ENCODE results near the gene NUDT2. TPM values are rescaled to one million over a fixed set of nuclear protein-coding genes. Genes with fewer than 3 reads are reported as not detected.
"Not testable (repeated sequence)": the region's sequence is repeated elsewhere in the genome, so short reads cannot be mapped to it uniquely, and the experiment has no call there.

NUDT2 gene
- total RNA-seq, 2 donors from 2014 or later, result 20.6 to 29.4 TPM

DNA sequence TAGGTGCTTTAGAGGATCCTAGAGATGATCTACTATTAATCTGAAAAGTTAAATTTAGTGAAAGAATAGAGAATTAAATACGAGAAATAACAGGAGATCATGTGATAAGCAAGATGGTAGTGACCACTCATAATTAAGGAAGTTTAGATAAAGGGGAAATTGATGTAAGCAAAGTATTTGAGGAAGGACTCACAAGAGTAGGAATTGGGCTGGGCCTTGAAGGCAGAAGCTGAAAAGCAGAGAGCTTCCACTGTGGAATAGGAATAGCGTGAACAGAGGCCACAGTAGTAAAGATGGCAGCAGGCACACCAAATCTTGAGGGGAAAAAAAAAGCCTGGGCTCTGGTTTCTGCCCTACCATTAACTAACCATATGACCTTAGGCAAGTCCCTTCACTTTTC, 38.3 kb upstream of the NUDT2 start:
- H3K27me3 Mint-ChIP-seq (ENCODE audit: insufficient read depth), result no peaks in the 10 kb centered on the region
- no peaks in the 10 kb centered on the region for H3K9me3 Mint-ChIP-seq
- H3K36me3 Mint-ChIP-seq (ENCODE audit: low read depth), result peaks cover 14% of the 10 kb centered on the region
- Histone ChIP-seq H3K4me1 (ENCODE audit: control insufficient read depth, insufficient read depth, low read length) (no peaks in the 10 kb centered on the region), H3K4me3 (ENCODE audit: low read length) (no peak overlapping the region), H3K9me3 (ENCODE audit: control insufficient read depth, low read length) (no peaks in the 10 kb centered on the region), H3K27me3 (ENCODE audit: control insufficient read depth, insufficient read depth, low read length, poor library complexity, severe bottlenecking) (no peaks in the 10 kb centered on the region), H3K27ac (ENCODE audit: low read depth, low read length) (no peak overlapping the region), H3K36me3 (ENCODE audit: control insufficient read depth, insufficient read depth, low read length) (no peaks in the 10 kb centered on the region), H3K9ac (ENCODE audit: extremely low read depth, low read length, poor library complexity, severe bottlenecking) (no peak overlapping the region)
- H3K4me1 Mint-ChIP-seq, result no peaks in the 10 kb centered on the region
- no peak overlapping the region for H3K4me3 Mint-ChIP-seq
- WGBS, 2 experiments (ENCODE audit: insufficient coverage in 1 of 2, insufficient read length in 1 of 2), result 80 to 91% methylated on average over 1 to 2 of the region's 2 CpGs
- DNase-seq, result no peak
- TF ChIP-seq, protein P1, sequence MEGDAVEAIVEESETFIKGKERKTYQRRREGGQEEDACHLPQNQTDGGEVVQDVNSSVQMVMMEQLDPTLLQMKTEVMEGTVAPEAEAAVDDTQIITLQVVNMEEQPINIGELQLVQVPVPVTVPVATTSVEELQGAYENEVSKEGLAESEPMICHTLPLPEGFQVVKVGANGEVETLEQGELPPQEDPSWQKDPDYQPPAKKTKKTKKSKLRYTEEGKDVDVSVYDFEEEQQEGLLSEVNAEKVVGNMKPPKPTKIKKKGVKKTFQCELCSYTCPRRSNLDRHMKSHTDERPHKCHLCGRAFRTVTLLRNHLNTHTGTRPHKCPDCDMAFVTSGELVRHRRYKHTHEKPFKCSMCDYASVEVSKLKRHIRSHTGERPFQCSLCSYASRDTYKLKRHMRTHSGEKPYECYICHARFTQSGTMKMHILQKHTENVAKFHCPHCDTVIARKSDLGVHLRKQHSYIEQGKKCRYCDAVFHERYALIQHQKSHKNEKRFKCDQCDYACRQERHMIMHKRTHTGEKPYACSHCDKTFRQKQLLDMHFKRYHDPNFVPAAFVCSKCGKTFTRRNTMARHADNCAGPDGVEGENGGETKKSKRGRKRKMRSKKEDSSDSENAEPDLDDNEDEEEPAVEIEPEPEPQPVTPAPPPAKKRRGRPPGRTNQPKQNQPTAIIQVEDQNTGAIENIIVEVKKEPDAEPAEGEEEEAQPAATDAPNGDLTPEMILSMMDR (conservative IDR thresholded peaks at IDR 0.05), result no peak
- no peak overlapping the region for H3K27ac Mint-ChIP-seq

DNA sequence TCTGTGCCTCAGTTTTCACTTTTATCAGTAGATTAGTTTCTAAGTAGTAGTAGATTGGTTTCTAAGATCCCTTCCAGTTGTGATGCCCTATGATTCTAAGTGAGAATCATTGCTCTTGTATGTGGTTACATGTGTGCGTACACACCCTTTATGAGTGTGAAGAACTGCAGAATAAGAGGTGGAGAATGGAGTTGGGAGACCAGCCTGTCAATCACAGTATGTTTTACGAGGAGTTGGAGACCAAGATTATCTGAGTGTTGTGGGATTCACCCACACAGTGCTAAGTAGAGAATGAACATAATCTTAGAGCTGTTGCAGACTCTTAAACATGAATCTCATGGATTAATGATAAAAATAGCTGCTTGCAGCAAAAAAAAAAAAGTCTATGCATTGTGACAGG, 37.9 kb upstream of the NUDT2 start:
- no peak for DNase-seq
- H3K36me3 ChIP-seq (ENCODE audit: control insufficient read depth, insufficient read depth, low read length), result no peaks in the 10 kb centered on the region
- no peaks in the 10 kb centered on the region for H3K9me3 ChIP-seq (ENCODE audit: control insufficient read depth, low read length)
- no peaks in the 10 kb centered on the region for H3K27me3 ChIP-seq (ENCODE audit: control insufficient read depth, insufficient read depth, low read length, poor library complexity, severe bottlenecking)
- no peaks in the 10 kb centered on the region for H3K27me3 Mint-ChIP-seq (ENCODE audit: insufficient read depth)
- no peak overlapping the region for H3K27ac ChIP-seq (ENCODE audit: low read depth, low read length)
- H3K27ac Mint-ChIP-seq, result no peak overlapping the region
- H3K36me3 Mint-ChIP-seq (ENCODE audit: low read depth), result peaks cover 10% of the 10 kb centered on the region
- no peaks in the 10 kb centered on the region for H3K4me1 ChIP-seq (ENCODE audit: control insufficient read depth, insufficient read depth, low read length)
- no peak overlapping the region for H3K4me3 ChIP-seq (ENCODE audit: low read length)
- 100% methylated on average over 1 to 2 of the region's 2 CpGs for WGBS, 2 experiments (ENCODE audit: insufficient coverage in 1 of 2, insufficient read length in 1 of 2)
- TF ChIP-seq, protein P1 (conservative IDR thresholded peaks at IDR 0.05), result no peak
- H3K9me3 Mint-ChIP-seq, result no peaks in the 10 kb centered on the region
- no peaks in the 10 kb centered on the region for H3K4me1 Mint-ChIP-seq
- no peak overlapping the region for H3K4me3 Mint-ChIP-seq
- H3K9ac ChIP-seq (ENCODE audit: extremely low read depth, low read length, poor library complexity, severe bottlenecking), result no peak overlapping the region

DNA sequence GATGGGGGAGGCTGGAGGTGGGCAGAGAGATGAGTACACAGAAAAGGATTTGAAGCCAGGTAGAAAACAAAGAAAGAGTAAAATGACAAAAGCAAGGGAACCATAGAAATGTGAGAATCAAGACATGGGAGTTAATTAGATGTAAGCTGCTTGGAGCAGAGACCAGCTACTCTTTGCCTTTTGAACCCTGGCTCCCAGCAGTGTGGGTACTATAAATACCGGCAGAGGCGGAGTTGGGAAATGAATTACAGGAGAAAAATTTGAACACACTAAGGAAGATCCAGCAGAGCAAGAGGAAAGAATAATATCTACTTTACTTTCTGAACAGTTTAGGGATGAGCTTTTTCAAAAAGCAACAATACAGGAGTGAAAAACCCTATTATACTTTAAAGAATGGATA, 36.8 kb upstream of the NUDT2 start:
- no peaks in the 10 kb centered on the region for H3K9me3 Mint-ChIP-seq
- Histone ChIP-seq H3K27me3 (ENCODE audit: control insufficient read depth, insufficient read depth, low read length, poor library complexity, severe bottlenecking) (no peaks in the 10 kb centered on the region), H3K36me3 (ENCODE audit: control insufficient read depth, insufficient read depth, low read length) (peaks cover 2% of the 10 kb centered on the region), H3K4me3 (ENCODE audit: low read length) (no peak overlapping the region), H3K9ac (ENCODE audit: extremely low read depth, low read length, poor library complexity, severe bottlenecking) (no peak overlapping the region), H3K27ac (ENCODE audit: low read depth, low read length) (no peak overlapping the region), H3K9me3 (ENCODE audit: control insufficient read depth, low read length) (no peaks in the 10 kb centered on the region), H3K4me1 (ENCODE audit: control insufficient read depth, insufficient read depth, low read length) (no peaks in the 10 kb centered on the region)
- DNase-seq, result no peak
- H3K27me3 Mint-ChIP-seq (ENCODE audit: insufficient read depth), result no peaks in the 10 kb centered on the region
- TF ChIP-seq, protein P1 (conservative IDR thresholded peaks at IDR 0.05), result no peak
- H3K4me3 Mint-ChIP-seq, result no peak overlapping the region
- H3K36me3 Mint-ChIP-seq (ENCODE audit: low read depth), result peaks cover 4% of the 10 kb centered on the region
- no peaks in the 10 kb centered on the region for H3K4me1 Mint-ChIP-seq
- no peak overlapping the region for H3K27ac Mint-ChIP-seq
- WGBS, 2 experiments (ENCODE audit: insufficient coverage in 1 of 2, insufficient read length in 1 of 2), result 94% methylated on average over 2 of the region's 2 CpGs; no CpG with 5 or more reads in 1 of the 2 experiments

DNA sequence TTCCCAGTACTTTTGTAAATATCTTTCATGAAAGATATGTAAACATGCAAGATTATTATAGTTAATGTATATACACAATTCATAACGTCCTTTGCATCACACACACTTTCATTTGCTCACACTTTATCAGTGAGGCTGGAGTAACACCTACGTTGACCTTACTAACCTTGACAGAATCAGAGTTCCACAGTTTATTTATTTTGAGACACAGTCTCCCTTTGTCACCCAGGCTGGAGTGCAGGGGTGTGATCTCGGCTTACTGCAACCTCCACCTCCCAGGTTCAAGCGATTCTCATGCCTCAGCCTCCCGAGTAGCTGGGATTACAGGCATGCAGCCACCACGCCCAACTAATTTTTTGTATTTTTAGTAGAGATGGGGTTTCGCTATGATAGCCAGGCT, 28.3 kb upstream of the NUDT2 start:
- H3K27me3 Mint-ChIP-seq (ENCODE audit: insufficient read depth), result not testable (repeated sequence)

DNA sequence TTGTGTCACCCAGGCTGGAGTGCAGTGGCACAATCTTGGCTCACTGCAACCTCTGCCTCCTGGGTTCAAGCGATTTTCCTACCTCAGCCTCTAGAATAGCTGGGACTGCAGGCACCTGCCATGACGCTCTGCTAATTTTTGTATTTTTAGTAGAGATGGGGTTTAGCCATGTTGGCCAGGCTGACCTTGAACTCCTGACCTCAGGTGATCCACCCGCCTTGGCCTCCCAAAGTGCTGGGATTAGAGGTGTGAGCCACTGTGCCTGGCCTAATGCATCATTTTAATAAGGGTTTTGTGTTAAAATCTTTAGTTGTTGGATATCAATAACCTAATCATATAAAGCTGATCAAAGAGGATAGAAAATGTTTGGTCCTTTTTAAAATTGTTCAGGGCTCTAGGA, 21.1 kb upstream of the NUDT2 start:
- not testable (repeated sequence) for H3K27me3 Mint-ChIP-seq (ENCODE audit: insufficient read depth); H3K4me3 ChIP-seq (ENCODE audit: low read length); H3K4me1 ChIP-seq (ENCODE audit: control insufficient read depth, insufficient read depth, low read length); H3K9me3 ChIP-seq (ENCODE audit: control insufficient read depth, low read length); H3K9me3 Mint-ChIP-seq; H3K4me3 Mint-ChIP-seq; H3K36me3 ChIP-seq (ENCODE audit: control insufficient read depth, insufficient read depth, low read length); DNase-seq; H3K27ac ChIP-seq (ENCODE audit: low read depth, low read length); H3K27me3 ChIP-seq (ENCODE audit: control insufficient read depth, insufficient read depth, low read length, poor library complexity, severe bottlenecking); H3K36me3 Mint-ChIP-seq (ENCODE audit: low read depth); H3K9ac ChIP-seq (ENCODE audit: extremely low read depth, low read length, poor library complexity, severe bottlenecking); H3K4me1 Mint-ChIP-seq; H3K27ac Mint-ChIP-seq
- 80 to 100% methylated on average over 1 to 3 of the region's 3 CpGs for WGBS, 2 experiments (ENCODE audit: insufficient coverage in 1 of 2, insufficient read length in 1 of 2)

More for the DNA sequence above, 28.3 kb upstream of the NUDT2 start:
- H3K4me3 Mint-ChIP-seq; H3K36me3 Mint-ChIP-seq (ENCODE audit: low read depth); H3K9ac ChIP-seq (ENCODE audit: extremely low read depth, low read length, poor library complexity, severe bottlenecking); DNase-seq; H3K9me3 Mint-ChIP-seq; H3K27ac ChIP-seq (ENCODE audit: low read depth, low read length); H3K4me1 Mint-ChIP-seq; H3K9me3 ChIP-seq (ENCODE audit: control insufficient read depth, low read length); H3K27ac Mint-ChIP-seq; H3K36me3 ChIP-seq (ENCODE audit: control insufficient read depth, insufficient read depth, low read length); H3K4me1 ChIP-seq (ENCODE audit: control insufficient read depth, insufficient read depth, low read length); H3K27me3 ChIP-seq (ENCODE audit: control insufficient read depth, insufficient read depth, low read length, poor library complexity, severe bottlenecking); H3K4me3 ChIP-seq (ENCODE audit: low read length): not testable (repeated sequence)
- 95 to 96% methylated on average over 5 to 7 of the region's 7 CpGs for WGBS, 2 experiments (ENCODE audit: insufficient coverage in 1 of 2, insufficient read length in 1 of 2)

All from endodermal cell (in vitro differentiated cells).